Adipose tissue (tissue), 3 donors: ENCODE data around the gene PBX1. TPM values are rescaled to one million over a fixed set of nuclear protein-coding genes. Genes with fewer than 3 reads are reported as not detected.
A peak's percentile ranks its signal among the peaks of the same experiment; 100 is the strongest.

ENCODE experiments used
- H3K27ac ChIP-seq: one replicate; pipeline ENCODE4 v1.5.1; 2013; ENCODE audit warnings: low read depth, low read length
- WGBS, 3 donors: extraction: QIAGEN DNeasy Blood & Tissue Kit; methylation state at CpG; one replicate each; pipeline ENCODE4 v1.1.7; 2013; 5-methylcytosine and 5-hydroxymethylcytosine counted together
- polyA plus RNA-seq, 3 donors: library from polyadenylated mRNA; stranded (reverse); fragments of 200-250 nt; gene quantifications; one replicate each; pipeline ENCODE4 v1.2.3, GENCODE V29; 2013
- donor health status: healthy with polysubstance abuse.
- donor health status: Bipolar disorder and iron deficiency.
- donor health status: healthy.

PBX1 gene
- polyA plus RNA-seq, 3 donors, result 23.8 to 45.7 (median 24.1) TPM

GRCh38 chr1:164771041-164771618 is 212.1 kb downstream of the PBX1 start:
- H3K27ac ChIP-seq, result no peak overlapping the region
- 53 to 62% (median 59%) methylated on average over 8 of the region's 8 CpGs for WGBS, 3 donors

DNA sequence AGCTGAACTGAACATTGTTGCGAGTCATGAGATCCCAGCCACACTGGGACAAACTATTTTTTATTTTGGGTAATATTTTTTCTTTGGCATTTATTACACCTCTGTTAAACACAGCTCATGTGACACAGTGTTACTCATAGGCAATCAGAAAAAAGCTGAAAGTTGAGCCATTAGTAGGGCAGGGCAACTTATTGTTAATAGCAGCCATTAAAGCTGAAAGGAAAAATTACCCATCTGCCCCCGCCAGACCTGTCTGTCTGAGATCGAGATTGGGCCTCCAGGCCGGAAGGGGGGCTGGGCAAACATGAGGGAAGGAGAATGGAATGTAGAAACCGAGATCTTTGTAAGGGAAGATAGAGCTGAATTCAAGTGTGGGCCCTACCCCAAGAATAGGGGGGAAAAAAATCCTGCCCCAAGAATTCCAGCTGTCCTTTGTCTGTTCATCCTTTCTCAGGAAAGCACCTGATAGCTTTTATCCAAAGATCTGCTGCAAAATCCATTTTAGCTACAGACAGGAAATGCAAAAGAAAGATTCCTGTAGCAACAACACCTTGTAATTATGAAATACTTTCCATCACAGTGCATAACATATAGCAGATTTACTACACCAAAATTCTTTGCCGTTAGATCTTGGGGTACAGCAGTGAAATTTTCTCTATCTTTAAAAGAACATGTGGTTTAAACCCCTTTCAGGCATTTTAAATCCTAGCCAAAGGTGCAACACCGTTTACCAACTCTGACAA is 212.8 kb downstream of the PBX1 start:
- WGBS, 3 donors, result 26 to 54% (median 47%) methylated on average over 7 of the region's 7 CpGs
- H3K27ac ChIP-seq, result peak overlapping the region; percentile 24

DNA sequence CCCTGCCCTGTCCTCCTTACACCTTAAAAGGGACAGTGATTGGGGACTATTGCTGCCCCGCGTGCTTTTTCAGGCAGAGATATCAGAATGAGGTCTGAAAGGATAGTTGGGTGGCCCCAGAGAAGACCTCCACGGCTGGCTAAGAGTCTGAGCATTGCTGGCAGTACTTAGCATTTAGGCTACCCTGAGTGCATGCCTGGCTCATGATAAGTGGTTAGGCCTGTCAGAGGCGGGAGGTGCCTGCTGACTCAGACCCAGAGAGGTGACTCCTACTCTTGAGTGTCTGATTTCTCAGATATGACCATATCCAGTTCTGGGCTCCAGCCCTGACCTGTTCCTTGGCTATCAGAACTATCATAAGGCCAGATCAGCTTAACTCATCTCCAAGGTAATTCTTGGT is 213.7 kb downstream of the PBX1 start:
- H3K27ac ChIP-seq, result peak overlapping the region; percentile 24
- 58 to 71% (median 71%) methylated on average over 4 of the region's 4 CpGs for WGBS, 3 donors

GRCh38 chr1:164773102-164773501 is 214.1 kb downstream of the PBX1 start:
- H3K27ac ChIP-seq, result no peak overlapping the region
- 75 to 93% (median 82%) methylated on average over 5 of the region's 5 CpGs for WGBS, 3 donors

DNA sequence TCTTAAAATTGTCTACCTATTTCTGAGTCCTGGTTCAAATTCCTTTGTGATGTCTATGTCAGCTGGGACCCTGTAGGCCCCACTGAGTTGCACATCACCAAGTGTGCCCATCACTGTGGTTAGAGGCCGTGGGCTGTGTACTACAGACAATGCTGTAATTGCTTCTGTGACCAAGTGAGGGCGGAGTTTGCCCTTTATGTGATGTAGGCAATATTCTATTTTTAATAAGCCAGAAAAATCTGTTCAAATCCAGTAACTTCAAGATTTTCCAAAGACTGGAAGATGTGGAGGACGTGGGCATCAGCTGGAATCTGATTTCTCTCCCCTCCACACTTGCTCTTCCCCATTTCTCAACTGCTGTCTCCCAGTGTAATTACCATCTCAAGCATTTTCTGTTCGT is 215.4 kb downstream of the PBX1 start:
- no peak overlapping the region for H3K27ac ChIP-seq

GRCh38 chr1:164774819-164775654 is 216.1 kb downstream of the PBX1 start:
- H3K27ac ChIP-seq, result no peak overlapping the region
- 30 to 65% (median 56%) methylated on average over 16 of the region's 16 CpGs for WGBS, 3 donors

More for the DNA sequence above, 215.4 kb downstream of the PBX1 start:
- WGBS, 3 donors, result 52 to 68% (median 64%) methylated on average over 4 of the region's 4 CpGs

DNA sequence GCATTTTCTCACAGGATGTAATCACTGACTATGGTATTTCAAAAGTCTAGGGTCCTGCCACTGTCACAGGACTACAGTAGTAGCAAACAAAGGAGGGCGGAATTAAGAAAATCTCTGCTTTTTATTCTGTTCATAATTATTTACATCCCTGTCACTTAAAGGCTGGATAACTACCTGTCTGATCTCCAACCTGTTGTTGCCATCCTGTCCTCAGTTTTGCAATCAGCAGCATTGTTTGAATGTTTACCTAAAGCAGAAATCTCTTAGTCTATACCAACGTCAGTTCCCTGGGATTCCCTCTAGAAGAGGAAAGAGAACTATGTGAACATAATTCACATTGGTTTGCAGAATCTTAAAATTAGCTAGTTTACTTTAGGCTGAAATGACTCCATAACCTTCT is 218.5 kb downstream of the PBX1 start:
- WGBS, 3 donors, result 70 to 90% (median 82%) methylated on average over 2 of the region's 2 CpGs
- H3K27ac ChIP-seq, result no peak overlapping the region

DNA sequence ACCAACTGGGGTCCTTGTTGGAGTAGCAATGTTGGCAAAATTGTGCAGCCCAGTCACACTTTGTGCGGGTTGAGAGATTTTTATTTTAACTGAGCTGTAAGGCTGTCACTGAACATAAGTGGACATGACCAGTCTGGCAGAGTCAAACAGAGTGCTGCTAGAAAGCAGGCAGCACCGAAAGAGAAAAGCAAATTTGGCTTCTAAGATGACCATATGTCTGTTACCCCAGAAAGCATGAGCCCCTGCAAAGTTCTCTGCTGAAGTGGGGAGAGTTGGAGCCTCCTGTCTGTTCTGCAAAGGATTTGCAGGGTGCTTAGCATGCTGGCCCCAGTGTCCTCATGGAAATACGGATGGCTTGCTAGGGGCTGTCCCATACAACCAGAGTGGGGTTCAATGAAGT is 220.4 kb downstream of the PBX1 start:
- WGBS, 3 donors, result 76 to 93% (median 89%) methylated on average over 3 of the region's 3 CpGs
- H3K27ac ChIP-seq, result no peak overlapping the region

DNA sequence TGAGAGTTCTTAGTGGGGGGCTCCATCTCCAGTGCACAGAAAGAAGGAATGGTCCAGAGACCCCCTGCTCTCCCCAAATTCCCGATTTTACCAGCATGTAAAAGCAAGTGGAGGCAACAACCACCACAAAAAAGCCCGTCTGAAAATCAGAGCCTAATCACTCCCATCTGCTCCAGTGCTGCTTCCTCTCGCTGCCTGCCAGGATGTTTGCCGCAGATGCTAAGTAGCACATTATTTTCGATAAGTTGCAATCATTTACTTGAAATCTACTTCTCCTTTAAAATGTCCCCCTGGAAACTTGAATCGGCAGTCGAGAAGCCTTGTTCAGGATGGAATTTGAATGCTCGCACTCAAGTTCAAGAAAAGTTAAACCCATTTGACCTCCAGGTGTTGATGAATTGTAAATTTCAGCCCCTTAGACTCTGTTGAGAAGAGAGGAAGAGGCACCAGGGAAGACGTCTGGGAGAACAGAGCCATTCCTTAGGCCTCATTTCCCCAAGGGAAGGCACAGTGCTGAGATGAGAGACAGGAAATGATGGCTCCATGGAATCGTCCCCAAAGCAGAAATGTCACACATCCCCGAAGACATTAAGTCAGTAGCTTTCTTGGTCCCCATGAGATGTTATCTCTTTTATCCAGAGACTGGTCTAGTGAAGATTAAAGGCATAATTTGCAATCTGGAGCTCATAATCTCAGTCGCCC is 221.3 kb downstream of the PBX1 start:
- WGBS, 3 donors, result 72 to 80% (median 75%) methylated on average over 12 of the region's 12 CpGs
- no peak overlapping the region for H3K27ac ChIP-seq

DNA sequence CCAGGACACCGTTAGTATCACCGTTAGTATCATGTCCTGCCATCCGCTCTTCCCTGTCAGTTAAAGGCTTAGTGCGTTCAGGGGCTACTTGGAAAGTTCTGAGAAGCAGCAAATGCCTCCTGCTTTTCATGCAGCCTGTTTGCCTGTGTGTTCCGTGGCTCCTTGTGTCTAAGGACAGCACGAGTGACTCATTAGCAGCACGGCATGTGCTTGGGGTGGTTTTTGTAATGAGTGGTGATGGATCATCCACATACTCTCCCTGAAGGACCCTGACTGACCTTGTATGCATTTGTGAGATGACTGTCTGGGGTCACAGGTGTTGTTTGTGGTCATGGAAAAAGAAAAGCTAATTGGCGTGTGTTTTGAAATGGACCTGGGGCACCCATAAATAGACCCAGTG is 221.9 kb downstream of the PBX1 start:
- 63 to 80% (median 78%) methylated on average over 8 of the region's 8 CpGs for WGBS, 3 donors
- H3K27ac ChIP-seq, result no peak overlapping the region

DNA sequence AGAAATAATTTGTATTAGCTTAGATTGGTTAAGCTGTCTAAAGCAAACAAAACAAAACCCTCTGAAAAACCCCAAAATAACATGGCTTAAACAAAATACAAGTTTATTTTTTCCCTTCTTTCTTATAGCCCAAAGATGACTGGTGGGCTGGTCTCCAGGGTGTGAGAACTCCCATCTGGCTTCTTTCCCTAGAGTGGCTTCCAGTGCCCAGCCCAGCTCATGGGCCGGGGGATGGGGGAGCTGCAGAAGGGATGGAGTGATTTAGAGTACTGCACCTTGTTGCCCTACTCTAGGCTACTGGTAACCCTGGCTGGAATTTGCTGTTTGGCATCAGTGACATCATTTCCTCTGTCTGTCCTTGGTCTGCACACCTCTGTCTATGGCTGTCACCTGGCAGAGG is 223.0 kb downstream of the PBX1 start:
- no peak overlapping the region for H3K27ac ChIP-seq
- 29 to 80% (median 67%) methylated on average over 1 of the region's 1 CpG for WGBS, 3 donors

DNA sequence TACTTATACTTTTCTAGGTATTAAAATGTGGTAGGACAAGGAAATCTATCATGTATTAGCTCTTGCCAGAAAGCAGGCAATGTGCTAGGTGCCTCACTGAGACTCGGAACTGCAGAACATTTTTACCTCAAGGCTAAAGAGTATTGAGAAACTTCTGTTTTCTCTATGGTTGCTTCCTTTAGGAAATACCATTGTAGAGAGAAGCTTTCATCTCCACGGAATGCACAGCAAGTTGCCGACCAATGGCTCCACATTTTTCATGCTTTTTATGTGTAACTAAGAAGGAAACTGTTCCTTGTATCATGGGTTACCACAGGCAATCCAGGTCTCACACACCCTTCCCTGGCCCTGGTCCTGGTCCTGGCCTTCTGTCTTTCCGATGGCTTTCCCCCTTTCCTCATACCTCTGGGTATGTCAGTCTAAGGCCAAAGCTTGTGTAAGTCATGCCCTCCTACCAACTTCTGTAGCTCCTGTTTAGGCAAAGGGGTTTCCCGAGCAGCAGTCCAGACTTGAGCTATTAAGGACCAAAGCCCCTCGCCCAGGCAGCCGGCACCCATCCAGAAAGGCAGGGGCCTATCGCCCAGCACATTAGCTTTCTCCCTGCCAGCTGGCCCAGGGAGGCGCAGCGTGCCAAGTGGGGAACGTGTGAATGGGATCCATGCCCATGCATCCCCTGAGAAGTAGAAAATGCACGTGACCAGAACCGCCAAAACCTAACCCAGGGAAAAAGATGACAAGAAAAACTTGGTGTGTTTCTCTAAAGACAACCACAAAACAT is 225.0 kb downstream of the PBX1 start:
- 65 to 77% (median 73%) methylated on average over 13 of the region's 13 CpGs for WGBS, 3 donors
- H3K27ac ChIP-seq, result no peak overlapping the region

DNA sequence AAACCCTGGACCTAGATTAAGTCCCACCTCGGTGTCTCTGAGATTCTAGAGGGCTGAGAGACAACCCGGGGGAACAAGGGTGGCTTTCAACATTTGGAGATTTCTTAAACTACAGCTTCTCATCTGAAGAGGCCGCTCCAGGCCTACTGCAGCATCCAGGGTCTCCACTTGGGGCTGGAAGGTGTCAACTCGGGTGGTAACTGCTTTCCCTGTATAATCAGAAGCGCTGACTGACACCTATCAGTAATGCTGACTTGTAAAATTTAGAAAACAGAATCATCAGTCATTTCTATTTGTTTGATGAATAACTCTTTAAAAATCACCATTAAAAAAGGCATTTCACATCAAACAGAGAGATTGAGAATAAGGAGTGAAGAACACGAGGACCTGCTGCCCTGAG is 226.0 kb downstream of the PBX1 start:
- no peak overlapping the region for H3K27ac ChIP-seq
- 88 to 89% (median 89%) methylated on average over 6 of the region's 6 CpGs for WGBS, 3 donors

DNA sequence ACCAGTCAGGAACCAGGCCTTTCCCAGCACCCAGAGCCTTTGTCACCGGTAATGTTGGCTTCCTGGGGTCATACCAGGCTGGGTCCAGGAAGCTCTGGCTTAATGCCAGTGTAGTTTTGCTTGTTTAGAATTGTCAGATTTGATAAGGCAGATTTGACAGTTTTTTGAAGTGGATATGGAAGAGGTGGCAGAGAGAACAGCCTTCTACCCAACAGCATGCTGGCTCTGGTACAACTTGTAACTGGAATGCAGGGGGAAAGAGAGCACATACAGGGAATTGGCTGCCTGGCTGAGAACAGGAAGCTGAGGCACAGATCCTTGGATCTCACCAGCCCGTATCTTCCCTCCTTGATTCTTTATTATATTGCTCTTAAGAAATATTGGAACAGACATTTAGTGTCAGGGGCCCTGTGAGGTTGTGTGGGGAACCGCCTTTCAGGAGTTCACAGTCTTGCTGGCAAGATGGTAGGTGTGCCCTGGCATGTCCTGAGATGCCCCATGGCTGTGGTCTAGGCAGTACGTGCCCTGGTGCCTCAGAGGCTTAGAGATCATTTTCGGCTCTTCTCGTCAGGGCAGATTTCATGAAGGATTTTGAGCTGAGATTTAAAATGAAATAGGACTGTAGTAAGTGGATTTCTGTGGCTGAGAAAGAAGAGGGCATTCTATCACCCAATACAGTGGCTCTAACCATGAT is 227.0 kb downstream of the PBX1 start:
- WGBS, 3 donors, result 47 to 69% (median 63%) methylated on average over 6 of the region's 6 CpGs
- no peak overlapping the region for H3K27ac ChIP-seq

- H3K27ac ChIP-seq, result peak overlapping the region; percentile 56
- WGBS, 3 donors, result 21 to 22% (median 22%) methylated on average over 10 of the region's 10 CpGs
Measured at GRCh38 chr1:164786980-164787833, 228.2 kb downstream of the PBX1 start.

DNA sequence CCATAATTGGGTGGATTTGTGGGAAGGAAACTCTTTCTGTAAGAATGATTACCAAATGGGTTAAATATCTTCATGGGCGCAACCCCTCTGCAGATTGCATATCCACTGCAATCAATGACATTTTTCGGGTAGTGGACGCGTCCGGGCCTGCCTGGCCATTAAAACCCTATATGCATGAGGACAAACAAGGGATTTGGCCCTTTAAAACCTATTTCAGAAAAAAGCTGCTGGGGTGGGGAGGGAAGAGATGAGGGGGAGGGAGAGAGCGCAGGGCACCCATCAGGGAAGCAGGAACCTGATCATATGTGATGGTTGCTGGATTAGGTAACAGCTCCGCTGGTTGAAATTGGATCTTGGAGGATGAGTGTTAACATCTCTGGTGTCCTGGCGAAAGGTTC is 228.8 kb downstream of the PBX1 start:
- WGBS, 3 donors, result 66 to 81% (median 69%) methylated on average over 8 of the region's 8 CpGs

DNA sequence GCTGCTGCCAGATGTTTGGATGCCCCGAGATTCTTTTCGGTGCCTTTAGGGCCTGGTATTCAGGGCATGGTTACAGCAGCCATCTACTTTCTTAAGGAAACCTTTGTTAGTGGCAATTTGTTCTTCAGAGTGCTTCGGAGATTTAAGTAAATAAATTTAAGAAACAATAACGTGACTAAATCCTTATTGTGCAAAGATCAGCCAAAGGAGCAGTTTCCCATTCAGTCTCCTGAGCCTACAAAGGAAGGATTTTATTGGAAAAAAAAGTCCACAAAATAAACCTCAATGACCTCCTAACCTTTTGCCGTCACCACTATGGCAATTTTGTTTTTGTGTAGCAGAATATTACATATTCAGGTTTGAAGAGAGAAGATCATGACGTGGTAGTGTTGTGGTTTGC is 231.1 kb downstream of the PBX1 start:
- 61 to 77% (median 71%) methylated on average over 6 of the region's 6 CpGs for WGBS, 3 donors
- H3K27ac ChIP-seq, result no peak overlapping the region

More for the DNA sequence above, 228.8 kb downstream of the PBX1 start:
- no peak overlapping the region for H3K27ac ChIP-seq
